Stimulated activated naive CD4-positive, alpha-beta T cell treated with Interleukin-2 at 50 U/mL for 16 hours (primary cell): ENCODE data around the gene SHISA4.
"Not testable (repeated sequence)": the region's sequence is repeated elsewhere in the genome, so short reads cannot be mapped to it uniquely, and the experiment has no call there.

ENCODE experiments used
- DNase-seq: peaks from one replicate; lab custom pipeline; 2025; lab: John Stamatoyannopoulos, UW

Gene SHISA4, protein sequence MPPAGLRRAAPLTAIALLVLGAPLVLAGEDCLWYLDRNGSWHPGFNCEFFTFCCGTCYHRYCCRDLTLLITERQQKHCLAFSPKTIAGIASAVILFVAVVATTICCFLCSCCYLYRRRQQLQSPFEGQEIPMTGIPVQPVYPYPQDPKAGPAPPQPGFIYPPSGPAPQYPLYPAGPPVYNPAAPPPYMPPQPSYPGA

DNA sequence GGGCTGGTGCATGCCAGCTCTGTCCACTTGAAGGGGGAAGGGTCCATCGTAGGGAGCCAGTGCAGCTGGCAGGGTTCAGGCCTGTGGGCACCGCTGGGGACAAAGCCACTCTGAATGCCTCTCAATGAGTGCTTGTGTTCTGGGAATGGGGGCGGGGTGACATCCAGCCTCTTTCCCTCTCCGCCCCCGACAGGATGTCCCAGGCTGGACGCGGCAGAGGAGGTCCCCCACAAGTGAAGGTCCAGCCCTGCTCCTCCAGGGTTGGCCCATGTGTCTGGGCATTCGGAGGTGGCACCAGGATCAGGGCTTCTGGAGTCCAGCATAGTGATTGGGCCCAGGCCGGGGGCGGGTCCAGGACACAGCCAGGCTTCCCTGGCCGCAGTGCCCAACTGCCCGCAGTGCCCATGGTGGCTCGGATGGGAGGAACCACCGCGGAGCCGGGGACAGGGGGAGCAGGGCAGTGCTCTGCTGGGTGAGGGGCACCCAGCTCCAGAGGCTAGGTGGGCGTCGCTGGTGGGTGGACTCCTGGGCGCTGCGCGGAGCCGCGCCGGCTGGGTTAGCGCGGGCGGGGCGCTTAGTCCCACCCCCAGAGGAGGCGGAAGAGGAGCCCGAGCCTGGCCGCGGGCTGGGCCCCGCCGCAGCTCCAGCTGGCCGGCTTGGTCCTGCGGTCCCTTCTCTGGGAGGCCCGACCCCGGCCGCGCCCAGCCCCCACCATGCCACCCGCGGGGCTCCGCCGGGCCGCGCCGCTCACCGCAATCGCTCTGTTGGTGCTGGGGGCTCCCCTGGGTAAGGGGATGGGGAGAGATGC is at the start of gene SHISA4:
Gene SHISA4, plus strand, starts transcription at position 617 of the 808 bp plus-strand sequence. Its CDS starts 97 bp downstream, at position 714.
- peak; percentile 7 for DNase-seq

DNA sequence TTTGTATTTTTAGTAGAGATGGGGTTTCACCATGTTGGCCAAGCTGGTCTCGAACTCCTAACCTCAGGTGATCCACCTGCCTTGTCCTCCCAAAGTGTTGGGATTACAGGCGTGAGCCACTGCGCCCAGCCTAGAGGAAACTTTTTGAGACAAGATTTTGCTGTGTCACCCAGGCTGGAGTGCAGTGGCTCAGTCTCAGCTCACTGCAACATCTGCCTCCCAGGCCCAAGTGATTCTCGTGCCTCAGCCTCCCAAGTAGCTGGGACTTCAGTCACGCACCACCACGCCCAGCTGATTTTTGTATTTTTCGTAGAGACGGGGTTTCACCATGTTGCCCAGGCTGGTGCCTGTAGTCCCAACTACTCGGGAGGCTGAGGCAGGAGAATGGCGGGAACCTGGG is 49.6 kb upstream of the SHISA4 start:
- not testable (repeated sequence) for DNase-seq

DNA sequence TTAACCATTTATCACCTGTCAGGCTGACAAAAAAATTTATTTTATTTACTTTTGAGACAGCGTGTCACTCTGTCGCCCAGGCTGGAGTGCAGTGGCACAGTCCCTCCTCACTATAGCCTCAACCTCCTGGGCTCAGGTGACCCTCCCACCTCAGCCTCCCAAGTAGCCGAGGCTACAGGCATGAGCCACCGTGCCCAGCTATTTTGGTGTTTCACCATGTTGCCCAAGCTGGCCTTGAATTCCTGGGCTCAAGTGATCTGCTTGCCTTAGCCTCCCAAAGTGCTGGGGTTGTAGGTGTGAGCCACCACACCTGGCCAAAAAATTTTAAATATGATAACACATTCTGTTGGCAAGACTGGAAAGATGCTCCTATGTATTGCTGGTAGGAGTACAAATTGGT is 48.6 kb upstream of the SHISA4 start:
- no peak for DNase-seq

DNA sequence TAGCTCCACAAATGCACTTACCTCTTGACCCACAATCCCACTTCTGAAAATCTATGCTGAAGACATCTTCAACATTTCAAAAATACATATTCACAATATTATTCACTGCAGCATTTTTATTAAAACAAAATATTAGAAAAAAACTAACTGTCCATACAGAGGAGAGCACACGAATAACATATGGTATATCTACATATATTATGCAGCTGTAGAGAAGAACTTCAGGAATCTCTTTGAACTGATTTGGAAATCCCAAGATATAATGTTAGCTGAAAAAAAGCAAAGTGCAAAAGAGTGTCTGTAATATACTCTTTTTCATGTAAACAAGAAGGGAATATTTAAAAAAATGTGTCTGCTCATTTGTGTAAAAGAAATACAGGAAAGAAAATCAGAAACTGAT is 48.2 kb upstream of the SHISA4 start:
- DNase-seq: no peak

DNA sequence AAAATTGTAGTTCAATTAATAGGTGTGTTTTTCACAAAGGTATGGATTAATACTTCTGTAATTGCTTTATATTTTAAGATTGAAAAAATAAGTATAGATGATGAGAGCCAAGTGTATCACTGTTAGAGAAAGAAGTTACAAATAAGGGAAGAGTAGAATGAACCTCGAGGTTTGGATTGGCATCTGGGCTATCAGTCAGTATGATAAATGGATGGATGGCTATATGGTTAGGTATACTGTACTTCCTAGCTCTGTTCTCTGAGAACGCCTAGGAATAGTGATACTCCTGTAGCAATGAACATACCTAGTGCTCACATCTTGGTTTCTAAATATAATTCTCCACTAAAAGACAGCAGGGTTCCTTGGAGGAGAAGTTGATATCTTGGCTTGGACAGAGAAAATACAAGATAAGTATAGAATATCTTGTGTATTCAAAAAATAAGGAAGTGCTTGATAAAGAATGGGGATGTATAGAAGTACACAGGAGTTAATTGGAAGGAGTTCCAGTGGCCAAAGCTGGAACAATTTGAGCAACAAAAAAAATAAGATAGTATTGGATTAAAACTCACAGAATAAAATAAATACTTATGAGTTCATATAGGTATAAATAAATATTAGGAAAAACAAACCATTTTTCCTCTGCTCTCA is 47.3 kb upstream of the SHISA4 start:
- no peak for DNase-seq

DNA sequence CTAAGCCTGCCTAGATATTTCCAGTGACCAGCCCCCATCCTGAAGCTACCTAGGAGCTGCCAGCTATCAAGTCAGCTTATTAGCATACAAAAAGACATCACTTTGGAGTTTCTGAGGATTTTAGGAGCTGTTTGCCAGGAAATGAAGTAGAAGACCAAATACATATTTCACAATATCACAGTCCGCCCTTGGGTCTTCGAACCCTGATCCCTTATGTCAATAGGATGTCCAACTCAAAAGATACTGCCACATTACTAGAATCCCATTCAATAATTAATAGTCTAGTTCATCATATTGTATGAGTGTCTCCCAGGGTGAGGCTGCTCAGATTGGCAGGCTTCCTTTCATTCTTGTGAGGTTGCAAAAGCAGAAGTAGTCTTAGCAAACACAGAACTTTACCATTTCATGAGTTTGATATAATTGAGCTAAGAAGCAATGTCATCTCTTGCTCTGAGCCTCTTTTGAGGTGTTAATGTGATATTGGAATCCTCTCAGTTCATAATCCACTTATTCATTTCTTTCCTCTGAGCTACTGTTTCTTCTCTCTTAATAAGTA is 46.1 kb upstream of the SHISA4 start:
- no peak for DNase-seq

DNA sequence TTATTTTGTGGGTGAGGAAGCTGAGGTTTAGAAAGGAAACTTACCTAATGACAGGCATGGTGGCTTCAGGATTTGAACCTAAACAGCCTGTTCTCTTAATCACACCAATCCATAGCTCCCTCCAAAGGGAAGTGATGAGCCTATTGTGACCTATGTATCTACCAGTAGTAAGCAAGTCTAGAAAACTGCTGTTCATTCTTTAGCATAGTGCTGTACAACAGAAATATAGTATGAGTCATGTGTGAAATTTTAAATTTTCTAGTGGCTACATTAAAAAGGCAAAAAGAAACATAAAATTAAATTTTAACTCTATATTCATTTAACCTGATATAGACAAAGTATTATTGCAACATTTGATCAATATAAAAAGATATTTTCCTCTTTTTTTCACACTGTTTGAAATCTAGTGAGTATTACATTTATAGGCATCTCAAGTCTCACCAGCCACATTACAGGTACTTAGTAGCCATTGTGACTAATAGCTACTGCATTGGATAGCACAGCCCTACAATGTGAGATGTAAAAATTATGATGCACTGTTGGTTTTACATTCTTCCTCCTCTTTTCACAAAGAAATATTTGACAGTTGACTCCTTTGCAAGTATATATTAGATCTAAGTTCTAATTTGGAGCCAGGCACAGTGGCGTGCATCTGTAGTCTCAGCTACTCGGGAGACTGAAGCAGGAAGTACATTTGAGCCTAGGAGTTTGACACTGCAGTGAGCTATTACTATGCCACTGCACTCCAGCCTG is 43.2 kb upstream of the SHISA4 start:
- DNase-seq: no peak

DNA sequence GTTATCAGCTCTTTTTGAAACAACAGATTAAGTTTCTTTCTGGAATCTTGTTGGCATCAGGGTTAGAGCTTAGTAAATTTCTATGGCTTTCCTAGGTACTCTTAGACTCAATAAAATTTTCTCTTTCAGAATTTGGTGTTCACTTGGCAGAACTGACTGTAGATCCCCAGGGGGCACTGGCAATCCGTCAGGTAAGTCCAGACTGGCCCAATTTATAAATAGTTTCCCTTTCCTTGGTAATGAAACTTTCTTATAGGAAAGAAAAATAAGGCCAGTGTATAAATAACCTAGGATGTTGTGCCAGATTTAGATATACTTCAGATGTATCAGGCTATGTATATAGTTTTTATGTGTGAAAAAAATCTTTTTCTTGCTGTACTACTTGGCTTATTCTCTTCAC is 41.5 kb upstream of the SHISA4 start:
- DNase-seq: no peak

DNA sequence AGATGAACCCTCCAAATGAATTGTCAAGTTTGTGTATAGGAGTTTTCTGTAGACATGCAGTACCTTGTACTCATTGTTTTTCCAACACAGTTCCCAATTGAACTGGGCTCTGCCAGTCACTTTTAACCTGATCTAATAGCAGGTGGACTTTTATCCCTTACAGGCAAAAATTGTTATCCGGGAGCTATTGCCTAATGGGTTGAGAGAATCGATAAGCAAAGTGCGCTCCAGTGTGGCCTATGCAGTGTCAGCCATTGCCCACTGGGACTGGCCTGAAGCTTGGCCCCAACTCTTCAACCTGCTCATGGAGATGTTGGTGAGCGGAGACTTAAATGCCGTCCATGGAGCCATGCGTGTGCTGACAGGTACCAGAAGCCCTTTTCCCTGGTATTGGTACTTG is 40.5 kb upstream of the SHISA4 start:
- DNase-seq: no peak

DNA sequence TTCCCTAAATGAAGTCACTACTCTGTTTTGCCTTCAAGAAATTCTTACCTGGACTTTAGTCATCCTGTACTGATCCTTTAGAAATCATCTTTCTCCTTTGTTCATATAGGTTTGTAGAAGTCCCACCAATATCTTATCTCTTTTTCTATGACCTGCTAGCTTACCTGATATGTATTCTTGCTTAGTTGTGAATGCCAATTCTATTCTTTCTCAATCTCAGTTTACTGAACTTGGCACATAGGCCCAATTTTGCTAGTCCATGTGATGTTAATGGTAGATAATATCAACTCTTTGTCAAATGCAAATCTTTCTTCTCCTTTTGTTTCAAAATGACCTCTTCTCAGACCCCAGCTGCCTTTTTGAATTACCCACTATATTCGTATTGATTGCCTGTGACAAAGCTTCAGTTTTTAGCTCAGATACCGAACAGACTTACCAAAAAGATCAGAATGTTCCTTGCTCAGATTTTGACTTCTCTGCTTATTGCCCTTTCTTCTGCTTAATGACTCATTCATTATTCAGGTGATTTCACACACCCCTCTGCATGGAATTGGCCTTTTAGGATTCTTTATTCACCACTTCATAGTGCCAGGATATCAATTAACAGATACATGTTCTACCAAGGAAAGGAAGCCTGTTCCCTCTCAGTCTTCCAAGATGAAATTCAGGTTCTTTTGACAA is 39.2 kb upstream of the SHISA4 start:
- DNase-seq: no peak

DNA sequence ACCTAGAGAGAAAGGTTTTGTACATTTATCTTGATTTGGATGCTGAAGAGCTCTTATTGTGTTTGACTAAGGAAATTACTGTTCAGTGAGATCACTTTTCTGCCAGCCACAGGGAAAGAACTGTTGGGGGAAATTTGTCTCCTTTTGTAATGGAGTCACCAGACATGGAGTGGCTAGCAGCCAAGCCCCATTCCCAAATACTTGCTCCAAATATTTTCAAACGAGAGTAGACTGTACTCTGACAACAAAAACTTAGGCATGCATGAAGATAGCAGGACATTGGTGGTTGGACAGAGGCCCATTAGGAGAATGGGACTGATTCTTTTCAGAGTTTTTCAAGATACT is 38.7 kb upstream of the SHISA4 start:
- no peak for DNase-seq

DNA sequence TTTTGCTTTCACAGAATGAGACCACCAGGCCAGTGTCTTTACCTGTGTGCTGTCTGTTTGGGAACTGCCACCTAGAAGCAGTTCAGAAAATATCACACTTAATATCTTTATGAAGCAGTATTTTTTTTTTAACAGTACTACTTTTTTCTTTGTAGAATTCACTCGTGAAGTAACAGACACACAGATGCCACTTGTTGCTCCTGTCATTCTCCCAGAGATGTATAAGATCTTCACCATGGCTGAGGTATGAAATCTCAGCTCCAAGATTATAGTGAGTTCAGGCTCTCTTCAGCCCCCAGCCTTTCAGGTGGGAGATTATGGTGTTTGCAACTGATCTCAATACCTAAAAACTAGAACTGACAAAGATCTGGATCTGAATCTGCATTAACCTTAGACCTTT is 36.7 kb upstream of the SHISA4 start:
- no peak for DNase-seq

DNA sequence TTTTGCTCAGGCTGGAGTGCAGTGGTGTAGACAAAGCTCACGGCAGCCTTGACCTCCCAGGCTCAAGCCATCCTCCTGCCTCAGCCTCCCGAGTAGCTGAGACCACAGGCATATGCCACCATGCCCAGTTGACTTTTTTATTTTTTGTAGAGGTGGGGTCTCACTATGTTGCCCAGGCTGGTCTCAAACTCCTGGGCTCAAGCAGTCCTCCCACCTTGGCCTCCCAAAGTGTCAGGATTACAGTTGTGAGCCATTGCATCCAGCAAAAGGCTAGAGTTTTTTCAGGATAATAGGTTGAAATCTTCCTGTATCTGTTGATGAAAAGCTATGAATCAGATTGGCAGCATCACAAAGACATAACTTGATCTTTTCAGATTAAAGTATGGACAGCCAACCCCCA is 32.0 kb upstream of the SHISA4 start:
- DNase-seq: not testable (repeated sequence)

DNA sequence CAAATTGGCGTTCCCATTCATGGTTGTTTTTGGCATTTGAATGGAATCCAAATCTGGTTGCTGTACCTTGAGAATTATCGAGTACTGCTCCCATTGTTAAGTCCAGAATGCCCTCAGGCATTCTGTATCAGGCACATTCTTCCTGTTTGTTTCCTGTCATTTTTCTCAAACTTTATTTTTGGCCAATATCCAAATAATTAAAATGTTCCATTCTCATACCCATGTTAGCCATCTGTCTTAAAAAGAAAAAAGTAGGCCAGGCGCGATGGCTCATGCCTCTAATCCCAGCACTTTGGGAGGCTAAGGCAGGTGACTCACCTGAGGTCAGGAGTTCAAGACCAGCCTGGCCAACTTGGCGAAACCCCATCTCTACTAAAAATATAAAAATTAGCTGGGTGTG is 29.3 kb upstream of the SHISA4 start:
- no peak for DNase-seq

DNA sequence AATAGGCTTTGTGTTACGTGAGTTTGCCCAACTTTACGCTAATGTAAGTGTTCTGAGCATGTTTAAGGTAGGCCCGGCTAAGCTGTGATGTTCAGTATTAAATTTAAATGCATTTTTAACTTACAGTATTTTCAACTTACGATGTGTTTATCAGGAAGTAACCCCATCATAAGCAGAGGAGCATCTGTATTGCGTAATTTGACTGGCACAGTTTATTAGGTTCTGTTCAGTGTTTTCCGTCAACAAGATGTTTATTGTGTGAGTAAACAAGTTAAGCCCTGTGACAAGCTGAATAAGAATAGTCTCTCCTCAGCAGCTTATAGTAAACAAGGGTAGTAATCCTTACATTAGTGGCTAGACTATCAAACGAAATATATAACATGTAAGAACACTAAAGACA is 27.2 kb upstream of the SHISA4 start:
- no peak for DNase-seq

DNA sequence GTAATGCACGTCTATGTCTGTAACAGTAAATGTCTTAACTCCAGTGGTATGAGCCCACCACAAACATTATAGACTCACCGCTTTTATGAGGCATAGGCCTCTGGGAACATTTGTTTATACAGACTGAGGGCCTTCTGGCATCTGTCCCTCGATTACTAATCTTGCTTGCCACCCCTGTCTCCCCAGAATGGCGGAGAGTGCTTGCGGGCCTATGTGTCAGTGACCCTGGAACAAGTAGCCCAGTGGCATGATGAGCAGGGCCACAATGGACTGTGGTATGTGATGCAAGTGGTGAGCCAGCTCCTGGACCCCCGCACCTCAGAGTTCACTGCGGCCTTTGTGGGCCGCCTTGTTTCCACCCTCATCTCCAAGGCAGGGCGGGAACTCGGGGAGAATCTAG is 18.3 kb upstream of the SHISA4 start:
- no peak for DNase-seq

DNA sequence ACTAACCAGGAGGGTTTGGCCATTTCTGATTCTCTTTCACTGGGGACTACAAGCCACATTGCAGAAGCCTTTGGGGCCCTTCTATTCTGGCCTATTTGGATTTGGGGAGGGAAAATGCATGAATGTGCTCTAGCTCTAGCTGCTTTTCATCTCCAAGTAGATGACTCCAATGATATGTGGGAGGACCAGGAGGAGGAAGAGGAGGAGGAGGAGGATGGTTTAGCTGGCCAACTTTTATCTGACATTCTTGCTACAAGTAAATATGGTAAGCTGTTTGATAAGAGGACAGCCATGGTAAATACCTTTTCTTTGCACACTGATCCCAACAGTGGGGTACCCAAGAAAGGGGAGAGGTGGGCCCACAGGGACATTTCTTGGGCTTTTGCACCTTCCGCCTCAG is 14.0 kb upstream of the SHISA4 start:
- DNase-seq: no peak

DNA sequence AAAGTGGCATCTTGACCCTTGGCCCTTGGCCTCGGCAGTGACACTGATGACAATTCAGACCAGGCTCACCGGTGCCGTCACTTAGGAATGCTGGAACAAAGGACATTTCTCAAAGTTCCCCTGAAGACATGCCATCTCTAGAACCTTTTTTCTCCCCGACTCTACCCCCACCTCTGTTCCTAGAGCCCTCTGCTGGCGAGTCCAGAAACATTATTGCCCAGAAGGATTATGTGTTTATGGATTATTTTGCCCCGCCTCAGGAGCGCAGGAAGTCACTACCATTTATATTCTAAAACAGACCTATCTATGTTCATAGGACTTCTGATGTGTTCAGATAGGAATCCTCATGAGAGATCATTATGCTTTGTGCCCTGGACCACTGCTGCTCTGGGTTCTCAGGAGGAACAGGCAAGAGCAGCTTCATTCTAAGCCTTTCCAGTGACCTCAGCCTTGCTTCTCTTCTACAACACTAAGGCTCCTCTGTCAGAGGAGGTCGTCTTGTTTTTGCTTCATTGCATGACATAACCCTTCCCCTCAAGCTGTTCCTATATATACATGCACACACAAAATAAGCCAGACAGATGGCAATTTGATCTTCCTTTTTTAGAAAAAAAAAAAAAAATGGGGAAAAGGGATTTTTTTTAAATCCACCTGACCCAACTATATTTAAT is 12.4 kb upstream of the SHISA4 start:
- no peak for DNase-seq

DNA sequence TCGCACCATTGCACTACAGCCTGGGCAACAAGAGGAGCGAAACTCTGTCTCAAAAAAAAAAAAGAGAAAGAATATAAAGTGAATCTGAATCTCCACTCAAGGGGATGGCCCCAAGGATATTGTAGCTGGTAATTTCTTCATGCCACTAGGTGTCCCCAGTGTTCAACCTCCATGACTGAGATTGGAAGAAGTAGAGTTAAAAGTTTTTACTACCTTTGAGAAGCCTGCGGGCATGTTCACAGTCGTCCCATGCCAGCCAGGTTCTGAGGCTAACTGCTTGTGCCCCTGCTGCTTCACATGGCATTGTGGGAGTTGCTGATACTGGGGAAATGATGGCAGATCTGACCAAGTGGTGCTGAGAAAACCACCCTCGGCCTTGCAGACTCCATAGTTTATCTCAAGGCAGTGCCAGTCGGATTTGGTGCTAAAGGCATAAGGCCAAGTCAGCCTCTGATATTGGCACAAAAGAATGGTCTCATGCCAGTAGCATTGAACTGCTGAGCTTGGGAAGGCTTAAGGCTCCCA is 10.8 kb upstream of the SHISA4 start:
- no peak for DNase-seq

DNA sequence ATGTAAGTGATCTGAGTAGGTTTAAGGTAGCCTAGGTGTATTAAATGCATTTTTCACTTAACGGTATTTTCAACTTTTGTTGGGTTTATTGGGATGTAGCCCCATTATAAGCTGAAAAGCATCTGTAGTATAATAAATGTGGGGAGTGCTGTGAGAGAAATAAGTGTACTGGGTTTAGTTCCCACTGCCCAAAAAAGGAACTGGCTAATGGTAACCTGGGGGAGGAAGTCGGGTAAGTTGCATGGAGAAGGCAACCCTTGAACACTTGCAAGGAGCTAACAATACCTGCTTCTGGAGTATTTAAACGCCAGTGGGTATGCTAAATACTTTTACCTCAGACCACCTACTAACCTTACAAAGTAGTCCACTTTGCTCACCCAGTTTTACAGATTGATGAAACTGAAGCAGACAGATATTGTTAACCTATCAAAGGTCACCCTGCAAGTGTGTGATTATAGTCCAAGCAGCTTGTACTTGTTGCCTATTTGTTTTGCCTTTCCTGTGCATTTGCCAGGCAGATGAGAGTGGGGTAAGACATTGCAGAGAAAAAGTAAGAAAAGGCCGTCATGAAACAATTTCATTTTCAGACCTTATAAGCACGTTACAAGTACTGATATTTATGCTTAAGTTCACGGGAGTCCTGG is 7.6 kb upstream of the SHISA4 start:
- DNase-seq: no peak
